ENCODE results near the gene NOCT. TPM values are rescaled to one million over a fixed set of nuclear protein-coding genes. Genes with fewer than 3 reads are reported as not detected.

NOCT gene
- total RNA-seq, 5 donors from 2014 or later (not counting 1 experiment from before 2014, with no cell fraction given) = 2.4 to 19.3 (median 3.1) TPM

- Mint-ChIP-seq H3K36me3 (peaks cover 2% of the 10 kb centered on the region), H3K4me3 (no peak overlapping the region), H3K27ac (no peak overlapping the region), H3K27me3 (no peaks in the 10 kb centered on the region), H3K4me1 (peaks cover 7 to 11% (median 9%) of the 10 kb centered on the region in 3 donors), H3K9me3 (no peaks in the 10 kb centered on the region)
- 22% methylated on average over 10 of the region's 14 CpGs for WGBS (ENCODE audit: insufficient coverage)
- no peaks in the 10 kb centered on the region for H3K9me3 ChIP-seq
- no peak overlapping the region for H3K4me3 ChIP-seq (ENCODE audit: control insufficient read depth in 1 of 2, extremely low read depth in 1 of 2, low read length in 1 of 2)
- peaks cover 2 to 4% of the 10 kb centered on the region in 2 experiments for H3K4me1 ChIP-seq (ENCODE audit: control insufficient read depth in 1 of 2, extremely low read depth in 1 of 2, insufficient read depth in 2 of 2, low read length in 2 of 2)
- H3K36me3 ChIP-seq (ENCODE audit: control insufficient read depth in 2 of 2, extremely low read depth in 1 of 2, insufficient read depth in 1 of 2, low read length in 1 of 2) = no peaks in the 10 kb centered on the region
- H3K27ac ChIP-seq (ENCODE audit: low read length) = no peak overlapping the region
- no peaks in the 10 kb centered on the region for H3K27me3 ChIP-seq (replicated peaks in 1 of 2; ENCODE audit: control insufficient read depth in 2 of 2, extremely low read depth in 1 of 2, insufficient read depth in 2 of 2, low read length in 1 of 2)
- DNase-seq (peak; percentile 35 to 92 (median 70)), ATAC-seq (replicated peaks in 1 of 4) (peak; percentile 62 to 81 (median 75))
- ChIA-PET CTCF (interaction anchor here (0.5 to 2.7 kb wide), 80 partner anchors 8 to 642 kb away, joined by 3 to 59 read pairs (median 4); partner anchors contain the start of genes NDUFC1 (in 2 of the 2), NAA15 (in 1 of the 2) and NOCT (in 1 of the 2)), POLR2A (interaction anchor here (0.6 to 1.0 kb wide), 6 partner anchors 10 to 504 kb away, joined by 3 to 12 read pairs (median 4); partner anchors contain the start of gene NOCT (in 1 of the 2))
Observed at GRCh38 chr4:139030614-139031235, 15.1 kb downstream of the NOCT start.

- no peaks in the 10 kb centered on the region for H3K9me3 ChIP-seq
- Mint-ChIP-seq H3K4me3 (no peak overlapping the region), H3K27ac (peak overlapping the region; percentile 1 to 13), H3K9me3 (no peaks in the 10 kb centered on the region), H3K4me1 (peaks cover 6 to 13% (median 8%) of the 10 kb centered on the region in 3 donors), H3K36me3 (peaks cover 3% of the 10 kb centered on the region), H3K27me3 (no peaks in the 10 kb centered on the region)
- ATAC-seq (replicated peaks in 1 of 4) (no peak), DNase-seq (no peak)
- ChIA-PET POLR2A (no interaction called here), CTCF (interaction anchor here in 1 of 2 donors (0.8 kb wide), 1 partner anchor 276 kb away, joined by 3 read pairs; no protein-coding TSS in a partner anchor)
- no peak overlapping the region for H3K4me3 ChIP-seq (ENCODE audit: control insufficient read depth in 1 of 2, extremely low read depth in 1 of 2, low read length in 1 of 2)
- peaks cover 2 to 3% of the 10 kb centered on the region in 2 experiments for H3K4me1 ChIP-seq (ENCODE audit: control insufficient read depth in 1 of 2, extremely low read depth in 1 of 2, insufficient read depth in 2 of 2, low read length in 2 of 2)
- peaks cover 0 to 12% of the 10 kb centered on the region in 2 donors for H3K36me3 ChIP-seq (ENCODE audit: control insufficient read depth in 2 of 2, extremely low read depth in 1 of 2, insufficient read depth in 1 of 2, low read length in 1 of 2)
- WGBS (ENCODE audit: insufficient coverage) = 90% methylated on average over 3 of the region's 5 CpGs
- no peak overlapping the region for H3K27ac ChIP-seq (ENCODE audit: low read length)
- H3K27me3 ChIP-seq (replicated peaks in 1 of 2; ENCODE audit: control insufficient read depth in 2 of 2, extremely low read depth in 1 of 2, insufficient read depth in 2 of 2, low read length in 1 of 2) = no peaks in the 10 kb centered on the region
Observed at GRCh38 chr4:139035650-139036049, 20.1 kb downstream of the NOCT start.

GRCh38 chr4:139036885-139037284 lies 21.3 kb downstream of the NOCT start:
- Mint-ChIP-seq H3K27me3 (no peaks in the 10 kb centered on the region), H3K36me3 (peaks cover 3% of the 10 kb centered on the region), H3K9me3 (no peaks in the 10 kb centered on the region), H3K4me3 (no peak overlapping the region), H3K4me1 (peaks cover 8 to 14% (median 11%) of the 10 kb centered on the region in 3 donors), H3K27ac (no peak overlapping the region)
- no peak overlapping the region for H3K4me3 ChIP-seq (ENCODE audit: control insufficient read depth in 1 of 2, extremely low read depth in 1 of 2, low read length in 1 of 2)
- no peaks in the 10 kb centered on the region for H3K4me1 ChIP-seq (ENCODE audit: control insufficient read depth in 1 of 2, extremely low read depth in 1 of 2, insufficient read depth in 2 of 2, low read length in 2 of 2)
- ChIA-PET CTCF (no interaction called here), POLR2A (no interaction called here)
- WGBS (ENCODE audit: insufficient coverage) = 83% methylated on average over 1 of the region's 2 CpGs
- no peak overlapping the region for H3K27ac ChIP-seq (ENCODE audit: low read length)
- ATAC-seq (replicated peaks in 1 of 4) = no peak
- H3K9me3 ChIP-seq = no peaks in the 10 kb centered on the region
- no peak for DNase-seq
- H3K27me3 ChIP-seq (replicated peaks in 1 of 2; ENCODE audit: control insufficient read depth in 2 of 2, extremely low read depth in 1 of 2, insufficient read depth in 2 of 2, low read length in 1 of 2) = no peaks in the 10 kb centered on the region
- peaks cover 0 to 13% of the 10 kb centered on the region in 2 donors for H3K36me3 ChIP-seq (ENCODE audit: control insufficient read depth in 2 of 2, extremely low read depth in 1 of 2, insufficient read depth in 1 of 2, low read length in 1 of 2)

- DNase-seq (no peak), ATAC-seq (replicated peaks in 1 of 4) (no peak)
- no peak overlapping the region for H3K27ac ChIP-seq (ENCODE audit: low read length)
- Mint-ChIP-seq H3K27ac (no peak overlapping the region), H3K9me3 (no peaks in the 10 kb centered on the region), H3K4me3 (no peak overlapping the region), H3K4me1 (peaks cover 9 to 18% (median 11%) of the 10 kb centered on the region in 3 donors), H3K27me3 (no peaks in the 10 kb centered on the region), H3K36me3 (peaks cover 10% of the 10 kb centered on the region)
- no peaks in the 10 kb centered on the region for H3K27me3 ChIP-seq (replicated peaks in 1 of 2; ENCODE audit: control insufficient read depth in 2 of 2, extremely low read depth in 1 of 2, insufficient read depth in 2 of 2, low read length in 1 of 2)
- no CpG with 5 or more reads among the region's 1 CpG for WGBS (ENCODE audit: insufficient coverage)
- ChIA-PET CTCF (interaction anchor here (0.6 to 0.9 kb wide), 3 partner anchors 8 to 877 kb away, joined by 3 to 4 read pairs (median 3); no protein-coding TSS in a partner anchor), POLR2A (interaction anchor here in 1 of 2 donors (0.6 kb wide), 1 partner anchor 419 kb away, joined by 3 read pairs; no protein-coding TSS in a partner anchor)
- peaks cover 2 to 13% of the 10 kb centered on the region in 2 donors for H3K36me3 ChIP-seq (ENCODE audit: control insufficient read depth in 2 of 2, extremely low read depth in 1 of 2, insufficient read depth in 1 of 2, low read length in 1 of 2)
- H3K9me3 ChIP-seq = no peaks in the 10 kb centered on the region
- H3K4me1 ChIP-seq (ENCODE audit: control insufficient read depth in 1 of 2, extremely low read depth in 1 of 2, insufficient read depth in 2 of 2, low read length in 2 of 2) = no peaks in the 10 kb centered on the region
- H3K4me3 ChIP-seq (ENCODE audit: control insufficient read depth in 1 of 2, extremely low read depth in 1 of 2, low read length in 1 of 2) = no peak overlapping the region
Observed at GRCh38 chr4:139038874-139039443, 23.4 kb downstream of the NOCT start.

- H3K27me3 ChIP-seq (replicated peaks in 1 of 2; ENCODE audit: control insufficient read depth in 2 of 2, extremely low read depth in 1 of 2, insufficient read depth in 2 of 2, low read length in 1 of 2) = no peaks in the 10 kb centered on the region
- H3K4me1 ChIP-seq (ENCODE audit: control insufficient read depth in 1 of 2, extremely low read depth in 1 of 2, insufficient read depth in 2 of 2, low read length in 2 of 2) = no peaks in the 10 kb centered on the region
- H3K4me3 ChIP-seq (ENCODE audit: control insufficient read depth in 1 of 2, extremely low read depth in 1 of 2, low read length in 1 of 2) = no peak overlapping the region
- H3K4me1 Mint-ChIP-seq = peaks cover 9% of the 10 kb centered on the region in 3 donors
- H3K27ac Mint-ChIP-seq = peak overlapping the region in 1 of 2 donors; percentile 34
- ATAC-seq (replicated peaks in 1 of 4) (no peak), DNase-seq (no peak)
- no peak overlapping the region for H3K4me3 Mint-ChIP-seq
- WGBS (ENCODE audit: insufficient coverage) = 96% methylated on average over 5 of the region's 10 CpGs
- ChIA-PET POLR2A (interaction anchor here (0.5 to 1.0 kb wide), 7 partner anchors 16 to 193 kb away, joined by 3 to 8 read pairs (median 3); no protein-coding TSS in a partner anchor), CTCF (interaction anchor here (0.5 to 0.8 kb wide), 6 partner anchors 12 to 630 kb away, joined by 3 to 6 read pairs (median 4); no protein-coding TSS in a partner anchor)
- no peak overlapping the region for H3K27ac ChIP-seq (ENCODE audit: low read length)
- no peaks in the 10 kb centered on the region for H3K27me3 Mint-ChIP-seq
- no peaks in the 10 kb centered on the region for H3K9me3 ChIP-seq
- H3K9me3 Mint-ChIP-seq = no peaks in the 10 kb centered on the region
- peaks cover 9 to 18% of the 10 kb centered on the region in 2 donors for H3K36me3 ChIP-seq (ENCODE audit: control insufficient read depth in 2 of 2, extremely low read depth in 1 of 2, insufficient read depth in 1 of 2, low read length in 1 of 2)
- peaks cover 20% of the 10 kb centered on the region for H3K36me3 Mint-ChIP-seq
Observed at GRCh38 chr4:139042981-139043460, 27.4 kb downstream of the NOCT start.

GRCh38 chr4:139044291-139044690 lies 28.7 kb downstream of the NOCT start:
- no peak overlapping the region for H3K4me3 ChIP-seq (ENCODE audit: control insufficient read depth in 1 of 2, extremely low read depth in 1 of 2, low read length in 1 of 2)
- no peaks in the 10 kb centered on the region for H3K27me3 ChIP-seq (replicated peaks in 1 of 2; ENCODE audit: control insufficient read depth in 2 of 2, extremely low read depth in 1 of 2, insufficient read depth in 2 of 2, low read length in 1 of 2)
- Mint-ChIP-seq H3K4me3 (no peak overlapping the region), H3K27ac (no peak overlapping the region), H3K9me3 (no peaks in the 10 kb centered on the region), H3K27me3 (no peaks in the 10 kb centered on the region), H3K4me1 (peaks cover 9 to 11% (median 9%) of the 10 kb centered on the region in 3 donors), H3K36me3 (peaks cover 28% of the 10 kb centered on the region)
- no peak overlapping the region for H3K27ac ChIP-seq (ENCODE audit: low read length)
- no peaks in the 10 kb centered on the region for H3K9me3 ChIP-seq
- H3K4me1 ChIP-seq (ENCODE audit: control insufficient read depth in 1 of 2, extremely low read depth in 1 of 2, insufficient read depth in 2 of 2, low read length in 2 of 2) = no peaks in the 10 kb centered on the region
- ATAC-seq (replicated peaks in 1 of 4) (no peak), DNase-seq (no peak)
- 100% methylated on average over 1 of the region's 2 CpGs for WGBS (ENCODE audit: insufficient coverage)
- ChIA-PET POLR2A (interaction anchor here (0.6 to 0.7 kb wide), 2 partner anchors 9 to 28 kb away, joined by 3 read pairs; no protein-coding TSS in a partner anchor), CTCF (interaction anchor here (0.5 to 0.7 kb wide), 2 partner anchors 33 to 104 kb away, joined by 3 read pairs; no protein-coding TSS in a partner anchor)
- peaks cover 9 to 17% of the 10 kb centered on the region in 2 donors for H3K36me3 ChIP-seq (ENCODE audit: control insufficient read depth in 2 of 2, extremely low read depth in 1 of 2, insufficient read depth in 1 of 2, low read length in 1 of 2)

Data from T-cell (primary cell).